Lower leg skin (tissue), 4 donors: ENCODE data around the gene SLC41A2. TPM values are rescaled to one million over a fixed set of nuclear protein-coding genes. Genes with fewer than 3 reads are reported as not detected.

ENCODE experiments used
- DNase-seq, 2 donors: peaks; one replicate each; pipeline ENCODE4 v3.0.0-alpha.2; 2019; ENCODE audit warnings: low spot score in 2 of 2
- H3K4me3 ChIP-seq: fragments of 200-600 bp; sonication (generic); 2 replicates; pipeline ENCODE4 v1.5.1; 2017; ENCODE audit warnings: mild to moderate bottlenecking, low read depth; ENCODE audit not compliant: poor library complexity, severe bottlenecking
- CTCF ChIP-seq, 3 donors: fragments of 450-650 bp; IDR thresholded peaks; one replicate each; pipeline ENCODE4 v1.5.1; 2016; ENCODE audit warnings: antibody characterized with exemption in 3 of 3, mild to moderate bottlenecking in 3 of 3, moderate library complexity in 2 of 3
- POLR2A ChIP-seq, 2 donors: fragments of 450-650 bp; IDR thresholded peaks; one replicate each; pipeline ENCODE4 v1.6.1; 2016 to 2017; ENCODE audit warnings: antibody characterized with exemption in 2 of 2, mild to moderate bottlenecking in 1 of 2, moderate library complexity in 1 of 2
- WGBS, 2 donors: methylation state at CpG; one replicate each; pipeline ENCODE4 v1.1.5; 2018; 5-methylcytosine and 5-hydroxymethylcytosine counted together
- intact Hi-C: fragments of 100-400 bp; cut with DNase I; formaldehyde crosslinking; loops from one replicate; pipeline ENCODE4 v1.15.0; 2023; ENCODE audit warnings: low total_unique reads
- total RNA-seq, 4 donors: library from RNA; depleted of rRNA; stranded (reverse); fragments of >200 nt; gene quantifications; one replicate each; pipeline ENCODE4 v1.1.0, GENCODE V29; 2016

The SLC41A2 gene
- total RNA-seq, 4 donors from 2014 or later, result 1.8 to 6.7 (median 4.5) TPM

DNA sequence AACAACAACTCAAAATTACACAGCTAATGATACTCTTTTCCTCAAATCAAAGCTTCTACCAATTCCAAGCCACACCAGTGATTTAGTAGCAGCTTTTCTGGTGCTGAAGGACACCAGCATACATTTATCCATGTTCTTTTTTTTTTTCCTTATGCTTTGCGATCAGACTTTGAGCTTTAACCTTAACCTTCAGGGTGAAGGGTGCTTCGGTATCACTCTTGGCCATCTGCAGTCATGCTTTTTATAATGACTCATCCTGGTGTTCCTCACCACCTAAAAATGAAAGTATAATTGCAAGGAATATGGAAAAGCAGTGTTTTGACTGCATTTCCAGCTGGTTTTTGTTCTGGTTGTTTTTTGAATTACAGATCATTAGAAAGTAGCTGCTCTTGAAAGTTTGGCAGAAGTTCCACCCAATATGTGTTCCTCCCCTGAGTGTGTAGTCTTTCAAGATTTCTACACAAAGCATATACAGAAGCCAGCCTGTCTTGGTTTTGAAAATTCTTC is 1.3 kb upstream of the SLC41A2 start:
- no peak overlapping the region for H3K4me3 ChIP-seq
- DNase-seq, result no peak
- 21 to 36% methylated on average over 2 of the region's 2 CpGs for WGBS, 2 donors
- TF ChIP-seq POLR2A (IDR thresholded peaks at IDR 0.05) (no peak), CTCF (IDR thresholded peaks at IDR 0.05) (no peak)
- intact Hi-C loops, result no loop called here

DNA sequence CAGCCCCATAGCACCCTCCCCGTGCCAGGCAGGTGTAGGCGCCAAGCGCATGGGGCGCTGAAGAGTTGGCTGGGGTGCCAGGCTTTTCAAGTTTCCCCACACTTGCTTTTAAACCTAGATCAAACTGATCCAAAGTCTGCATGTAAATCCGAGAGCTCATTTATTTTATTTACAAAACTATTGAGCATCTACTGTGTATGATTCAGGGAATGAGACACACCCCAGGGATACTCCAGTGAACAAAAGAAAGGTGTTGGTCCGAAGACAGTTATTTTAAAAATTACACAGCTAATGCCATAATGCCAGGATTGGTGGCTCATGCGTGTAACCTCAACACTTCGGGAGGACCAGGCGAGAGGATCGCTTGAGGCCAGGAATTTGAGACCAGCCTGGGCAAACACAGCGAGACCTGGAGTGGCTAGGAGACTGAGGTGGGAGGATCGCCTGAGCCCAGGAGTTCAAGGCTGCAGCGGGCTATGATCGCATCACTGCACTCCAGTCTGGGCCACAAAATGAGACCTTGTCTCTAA is 780 bp upstream of the SLC41A2 start:
- 26 to 36% methylated on average over 14 of the region's 14 CpGs for WGBS, 2 donors
- intact Hi-C loops, result no loop called here
- no peak for DNase-seq
- TF ChIP-seq POLR2A (IDR thresholded peaks at IDR 0.05) (no peak), CTCF (IDR thresholded peaks at IDR 0.05) (no peak)
- peak overlapping the region; percentile 72 for H3K4me3 ChIP-seq

DNA sequence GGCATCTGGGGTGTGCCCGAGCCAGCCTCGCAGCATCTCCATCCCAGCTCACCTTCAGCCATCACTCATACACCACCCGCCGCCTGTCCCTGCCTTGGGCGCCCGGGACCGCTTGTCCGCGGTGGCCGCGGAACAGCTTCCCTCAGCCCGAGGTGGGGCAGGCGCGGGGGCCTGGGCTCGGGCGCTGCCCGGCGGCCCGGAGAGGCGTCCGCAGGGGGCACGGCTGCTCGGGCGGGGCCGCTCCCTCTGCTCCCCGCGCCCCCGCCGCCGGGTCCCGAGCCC is 430 bp downstream of the SLC41A2 start:
- 0% methylated on average over 7 to 19 of the region's 31 CpGs for WGBS, 2 donors
- peak overlapping the region; percentile 72 for H3K4me3 ChIP-seq
- intact Hi-C loops, result no loop called here
- DNase-seq, result no peak
- TF ChIP-seq CTCF (IDR thresholded peaks at IDR 0.05) (no peak), POLR2A (IDR thresholded peaks at IDR 0.05) (no peak)

DNA sequence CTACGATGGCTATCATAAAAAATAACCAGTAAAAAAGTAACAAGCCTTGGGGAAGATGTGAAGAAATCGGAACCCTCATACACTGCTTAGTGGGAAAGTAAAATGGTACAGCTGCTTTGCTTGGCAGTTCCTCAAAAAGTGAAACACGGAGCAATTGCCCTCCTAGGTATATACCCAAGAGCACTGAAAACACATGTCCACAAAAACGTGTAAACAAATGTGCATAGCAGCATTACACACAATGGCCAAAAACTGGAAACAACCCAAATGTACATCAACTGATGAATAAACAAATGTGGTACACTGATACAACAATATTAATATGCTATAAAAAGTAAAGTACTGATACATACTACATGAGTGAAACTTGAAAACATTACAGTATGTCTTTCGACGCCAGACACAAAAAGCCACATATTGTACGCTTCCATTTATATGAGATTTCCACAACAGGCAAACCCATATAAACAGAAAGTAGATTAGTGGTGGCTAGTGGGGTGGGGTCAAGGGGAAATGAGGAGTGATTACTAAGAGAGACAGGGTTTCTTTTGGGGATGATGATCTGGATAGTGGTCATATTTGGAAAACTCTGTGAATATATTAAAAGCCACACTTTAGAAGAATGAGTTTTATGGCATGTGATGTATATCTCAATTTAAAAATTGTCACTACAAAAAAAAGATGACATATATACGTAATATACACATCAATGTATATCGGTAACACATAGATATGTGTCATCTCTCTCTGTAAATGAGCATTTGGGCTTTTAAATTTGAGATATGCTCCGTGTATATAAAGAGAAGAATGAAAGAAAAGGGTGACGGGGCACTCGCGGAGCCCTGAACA is 996 bp downstream of the SLC41A2 start:
- TF ChIP-seq POLR2A (IDR thresholded peaks at IDR 0.05) (no peak), CTCF (IDR thresholded peaks at IDR 0.05) (no peak)
- peak overlapping the region; percentile 72 for H3K4me3 ChIP-seq
- 34 to 35% methylated on average over 13 of the region's 13 CpGs for WGBS, 2 donors
- intact Hi-C loops, result no loop called here
- no peak for DNase-seq

- no peak for TF ChIP-seq CTCF (IDR thresholded peaks at IDR 0.05)
- TF ChIP-seq POLR2A (IDR thresholded peaks at IDR 0.05), result no peak
- H3K4me3 ChIP-seq, result no peak overlapping the region
- intact Hi-C loops, result no loop called here
- DNase-seq, result no peak
- 72 to 91% methylated on average over 2 of the region's 2 CpGs for WGBS, 2 donors
These were observed 2.4 kb downstream of the SLC41A2 start for GRCh38 chr12:104955703-104956102.
